ENCODE measurements around the gene ISM2.

The ISM2 gene

DNA sequence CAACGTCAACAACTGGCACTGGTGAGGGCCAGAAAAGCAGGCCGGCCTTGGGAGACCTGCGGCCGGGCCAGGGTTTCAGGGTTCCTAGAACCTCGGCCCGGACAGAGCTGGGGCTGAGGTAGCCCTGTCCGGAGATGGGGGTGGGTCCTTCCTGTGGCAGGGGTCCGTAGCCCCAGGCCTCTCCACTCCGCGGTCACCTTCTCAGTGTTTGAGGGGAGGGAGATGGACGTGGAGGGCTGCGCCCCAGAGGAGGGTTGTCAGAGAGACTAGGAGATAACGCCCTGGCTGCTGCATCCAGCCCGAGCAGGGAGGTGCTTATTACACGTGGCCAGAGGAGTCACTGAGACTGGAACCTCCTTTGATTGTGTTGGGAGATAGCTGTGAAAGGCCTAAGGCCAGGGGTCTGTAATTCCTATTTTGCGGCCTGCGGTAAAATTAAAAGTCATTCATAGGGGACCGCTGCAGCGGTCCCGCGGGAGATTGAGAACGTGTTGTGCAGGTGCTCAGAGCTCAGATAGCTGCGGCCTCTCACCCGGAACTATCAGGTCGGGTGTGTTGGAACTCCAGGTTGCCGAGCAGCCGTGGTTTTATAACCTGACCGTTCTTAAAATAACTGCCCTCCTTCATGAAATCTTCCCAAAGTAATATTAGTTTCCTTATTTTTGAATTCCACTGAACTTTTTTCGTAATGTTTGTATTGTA lies 40.2 kb downstream of the ISM2 start:
- no peaks in the 10 kb centered on the region for H3K4me1 ChIP-seq (ENCODE audit: control insufficient read depth, low read depth, low read length)
- peaks cover 34% of the 10 kb centered on the region for H3K36me3 ChIP-seq (ENCODE audit: control insufficient read depth, low read depth, low read length)
- H3K27me3 ChIP-seq (ENCODE audit: control insufficient read depth, insufficient read depth, low read length): no peaks in the 10 kb centered on the region
- peak overlapping the region; percentile 99 for H3K4me3 ChIP-seq (ENCODE audit: low read length)
- H3K9ac ChIP-seq (ENCODE audit: low read length): peak overlapping the region; percentile 97
- H3K9me3 ChIP-seq (ENCODE audit: control insufficient read depth, low read depth, low read length): no peaks in the 10 kb centered on the region
- H3K27ac ChIP-seq (ENCODE audit: low read length): peak overlapping the region; percentile 99

DNA sequence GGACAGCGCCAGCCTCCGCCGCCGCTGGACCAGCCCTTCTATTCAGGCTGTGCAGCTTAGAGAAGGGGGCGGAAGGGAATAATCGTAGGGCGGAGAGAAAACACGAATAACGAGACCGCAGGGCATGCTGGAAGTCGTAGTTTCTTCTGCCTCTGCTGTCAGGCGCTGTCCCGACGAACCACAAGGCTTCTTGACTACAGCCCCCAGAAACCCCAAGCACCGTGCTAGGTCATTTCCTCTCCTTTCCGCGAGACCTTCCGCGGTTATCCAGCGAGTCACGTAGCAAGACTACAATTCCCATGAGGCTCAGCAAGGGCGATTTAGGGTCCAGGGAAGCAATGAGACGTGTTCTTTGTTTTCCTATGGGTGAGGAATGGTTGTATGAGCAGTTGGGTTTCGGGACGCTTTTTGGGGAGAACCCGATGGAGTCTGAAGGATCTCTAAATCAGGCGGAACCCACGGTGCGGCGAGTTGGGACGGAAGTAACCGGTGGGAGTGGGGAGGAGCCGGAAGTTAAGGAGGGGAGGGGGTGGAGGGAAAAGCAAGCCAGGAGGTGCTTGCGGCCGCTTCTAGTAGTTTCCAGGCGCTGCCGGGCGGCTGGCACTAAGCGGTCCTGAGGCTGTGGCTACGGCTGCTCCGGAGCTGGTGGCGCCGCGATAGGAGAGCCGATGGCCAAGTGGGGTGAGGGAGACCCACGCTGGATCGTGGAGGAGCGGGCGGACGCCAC lies 40.9 kb downstream of the ISM2 start, which contains the start of the genes AHSA1 and VIPAS39:
AHSA1 (plus strand) TSS at position 572 of the 727 bp plus-strand sequence; CDS start at position 669, 97 bp downstream.
VIPAS39 (minus strand) TSS at position 80 of the 727 bp plus-strand sequence. CDS start 3,499 bp downstream, outside the sequence.
- Histone ChIP-seq H3K27me3 (ENCODE audit: control insufficient read depth, insufficient read depth, low read length) (no peaks in the 10 kb centered on the region), H3K9me3 (ENCODE audit: control insufficient read depth, low read depth, low read length) (no peaks in the 10 kb centered on the region), H3K9ac (ENCODE audit: low read length) (peak within 1 kb of the TSS; percentile 97), H3K27ac (ENCODE audit: low read length) (peak within 1 kb of the TSS; percentile 99), H3K36me3 (ENCODE audit: control insufficient read depth, low read depth, low read length) (peaks cover 33% of the 10 kb centered on the region), H3K4me1 (ENCODE audit: control insufficient read depth, low read depth, low read length) (no peaks in the 10 kb centered on the region), H3K4me3 (ENCODE audit: low read length) (peak within 1 kb of the TSS; percentile 99)

DNA sequence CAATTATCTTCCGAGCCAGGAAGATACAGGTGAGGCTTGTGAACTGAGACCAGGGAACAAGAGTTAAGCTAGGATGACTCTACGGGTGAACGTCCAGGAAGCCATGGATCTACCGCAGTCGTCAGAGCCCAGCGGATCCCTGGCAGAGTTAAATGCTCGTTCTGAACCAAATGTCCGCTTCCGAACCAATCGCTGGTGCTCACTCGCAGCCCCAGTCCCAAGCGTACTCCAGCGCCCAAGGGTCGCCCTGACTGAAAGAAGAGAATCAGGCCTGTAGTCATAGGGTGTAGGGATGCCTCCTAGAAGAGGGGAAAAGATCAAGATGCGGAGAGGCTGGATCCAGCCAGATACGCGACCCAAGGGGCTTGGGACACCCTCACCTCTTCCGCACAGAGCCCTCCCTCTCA lies 41.5 kb downstream of the ISM2 start:
- H3K27ac ChIP-seq (ENCODE audit: low read length): no peak overlapping the region

DNA sequence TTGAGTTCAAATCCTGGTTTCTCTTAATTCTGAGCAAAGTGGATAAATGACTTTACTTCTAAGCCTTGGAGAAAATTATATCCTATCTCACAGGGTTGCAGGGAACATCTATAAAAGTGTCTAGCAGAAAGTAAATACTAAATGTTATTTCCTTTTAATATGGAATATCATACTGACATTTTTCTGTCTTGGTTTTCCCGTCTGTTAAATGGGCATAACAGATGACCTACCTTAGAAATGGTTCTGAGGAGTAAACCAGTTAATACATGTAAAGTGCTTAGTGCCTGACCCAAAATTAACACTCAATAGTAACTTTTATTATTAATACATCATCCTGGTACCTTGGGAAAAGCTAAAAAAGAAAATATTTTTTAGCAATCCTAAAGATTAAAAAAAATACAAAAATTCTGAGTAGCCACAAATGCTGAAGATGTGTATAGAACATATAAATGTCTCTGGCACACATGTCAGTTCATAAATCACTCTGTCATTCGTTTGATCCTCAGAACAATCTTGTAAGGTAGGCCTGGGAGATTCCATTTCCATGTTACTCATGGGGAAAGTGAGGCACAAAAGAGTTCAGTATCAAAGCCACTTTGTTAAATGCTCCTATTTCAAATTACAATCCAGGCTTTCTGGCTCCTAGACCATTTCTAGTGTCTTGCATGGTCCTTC lies 42.5 kb downstream of the ISM2 start:
- Histone ChIP-seq H3K9ac (ENCODE audit: low read length) (no peak overlapping the region), H3K4me1 (ENCODE audit: control insufficient read depth, low read depth, low read length) (no peaks in the 10 kb centered on the region), H3K4me3 (ENCODE audit: low read length) (peak overlapping the region; percentile 99), H3K9me3 (ENCODE audit: control insufficient read depth, low read depth, low read length) (no peaks in the 10 kb centered on the region), H3K36me3 (ENCODE audit: control insufficient read depth, low read depth, low read length) (peaks cover 18% of the 10 kb centered on the region), H3K27ac (ENCODE audit: low read length) (no peak overlapping the region), H3K27me3 (ENCODE audit: control insufficient read depth, insufficient read depth, low read length) (no peaks in the 10 kb centered on the region)

More for the DNA sequence above, 41.5 kb downstream of the ISM2 start:
- Histone ChIP-seq H3K36me3 (ENCODE audit: control insufficient read depth, low read depth, low read length) (peaks cover 27% of the 10 kb centered on the region), H3K4me1 (ENCODE audit: control insufficient read depth, low read depth, low read length) (no peaks in the 10 kb centered on the region), H3K4me3 (ENCODE audit: low read length) (peak overlapping the region; percentile 99), H3K27me3 (ENCODE audit: control insufficient read depth, insufficient read depth, low read length) (no peaks in the 10 kb centered on the region), H3K9ac (ENCODE audit: low read length) (peak overlapping the region; percentile 97), H3K9me3 (ENCODE audit: control insufficient read depth, low read depth, low read length) (no peaks in the 10 kb centered on the region)

DNA sequence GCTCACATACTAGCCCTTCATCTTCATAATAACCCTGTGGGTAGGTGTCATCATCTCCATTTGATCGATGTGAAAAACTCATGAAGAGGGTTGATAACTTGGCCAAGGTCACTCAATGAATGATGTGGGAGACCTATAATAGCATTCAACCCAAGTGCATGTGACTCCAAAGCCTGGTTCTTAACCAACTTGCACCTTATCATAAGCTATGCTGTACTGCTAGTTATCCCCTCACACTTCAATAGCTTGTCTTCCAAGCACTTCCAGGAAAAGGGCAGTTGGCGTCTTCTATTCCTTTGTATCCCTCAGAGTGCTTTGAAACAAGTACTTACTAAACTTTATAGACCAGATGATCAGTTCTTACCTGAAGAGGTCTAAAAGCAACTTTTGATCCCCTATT lies 56.4 kb downstream of the ISM2 start:
- no peak overlapping the region for H3K9ac ChIP-seq (ENCODE audit: low read length)
- peaks cover 26% of the 10 kb centered on the region for H3K36me3 ChIP-seq (ENCODE audit: control insufficient read depth, low read depth, low read length)
- H3K27ac ChIP-seq (ENCODE audit: low read length): no peak overlapping the region
- H3K4me1 ChIP-seq (ENCODE audit: control insufficient read depth, low read depth, low read length): no peaks in the 10 kb centered on the region
- H3K9me3 ChIP-seq (ENCODE audit: control insufficient read depth, low read depth, low read length): no peaks in the 10 kb centered on the region
- H3K27me3 ChIP-seq (ENCODE audit: control insufficient read depth, insufficient read depth, low read length): no peaks in the 10 kb centered on the region
- H3K4me3 ChIP-seq (ENCODE audit: low read length): no peak overlapping the region

DNA sequence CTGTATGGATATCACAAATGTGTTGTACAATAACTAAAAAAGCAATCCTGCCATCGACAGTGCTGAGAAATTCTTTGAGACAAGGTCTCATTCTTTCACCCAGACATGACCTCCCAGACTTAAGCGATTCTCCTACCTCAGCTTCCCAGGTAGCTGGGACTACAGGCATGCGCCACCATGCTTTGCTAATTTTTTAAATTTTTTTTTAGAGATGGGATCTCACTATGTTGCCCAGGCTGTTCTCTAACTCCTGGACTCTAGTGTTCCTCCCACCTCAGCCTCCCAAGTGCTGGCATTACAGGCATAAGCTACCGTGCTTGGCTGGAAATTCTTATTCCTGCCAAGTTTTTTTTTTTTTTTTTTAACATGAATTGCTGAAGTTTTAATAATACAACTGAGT lies 58.8 kb downstream of the ISM2 start:
- H3K27me3 ChIP-seq (ENCODE audit: control insufficient read depth, insufficient read depth, low read length): no peaks in the 10 kb centered on the region
- H3K4me3 ChIP-seq (ENCODE audit: low read length): no peak overlapping the region
- H3K9ac ChIP-seq (ENCODE audit: low read length): no peak overlapping the region
- no peaks in the 10 kb centered on the region for H3K4me1 ChIP-seq (ENCODE audit: control insufficient read depth, low read depth, low read length)
- H3K27ac ChIP-seq (ENCODE audit: low read length): no peak overlapping the region
- peaks cover 34% of the 10 kb centered on the region for H3K36me3 ChIP-seq (ENCODE audit: control insufficient read depth, low read depth, low read length)
- no peaks in the 10 kb centered on the region for H3K9me3 ChIP-seq (ENCODE audit: control insufficient read depth, low read depth, low read length)

DNA sequence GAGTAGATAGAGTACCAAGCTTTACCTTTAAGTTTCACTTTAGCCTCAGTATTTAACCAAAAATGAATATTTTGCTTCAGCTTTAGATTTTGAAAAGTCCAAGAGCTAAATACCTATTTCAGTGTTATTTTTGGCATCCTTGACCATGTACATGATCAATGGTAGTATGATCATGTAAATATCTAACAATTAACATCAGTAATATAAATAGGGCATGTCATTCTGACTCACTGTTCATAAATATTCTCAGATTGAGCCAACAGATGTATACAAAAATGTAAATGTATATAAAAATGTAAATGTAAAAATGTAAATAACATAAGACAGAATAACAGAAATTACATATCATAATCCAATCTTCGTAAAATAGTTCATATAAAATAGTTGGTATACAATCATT lies 60.0 kb downstream of the ISM2 start:
- Histone ChIP-seq H3K9ac (ENCODE audit: low read length) (no peak overlapping the region), H3K27ac (ENCODE audit: low read length) (no peak overlapping the region), H3K4me1 (ENCODE audit: control insufficient read depth, low read depth, low read length) (no peaks in the 10 kb centered on the region), H3K9me3 (ENCODE audit: control insufficient read depth, low read depth, low read length) (no peaks in the 10 kb centered on the region), H3K4me3 (ENCODE audit: low read length) (no peak overlapping the region), H3K27me3 (ENCODE audit: control insufficient read depth, insufficient read depth, low read length) (no peaks in the 10 kb centered on the region), H3K36me3 (ENCODE audit: control insufficient read depth, low read depth, low read length) (peaks cover 37% of the 10 kb centered on the region)

DNA sequence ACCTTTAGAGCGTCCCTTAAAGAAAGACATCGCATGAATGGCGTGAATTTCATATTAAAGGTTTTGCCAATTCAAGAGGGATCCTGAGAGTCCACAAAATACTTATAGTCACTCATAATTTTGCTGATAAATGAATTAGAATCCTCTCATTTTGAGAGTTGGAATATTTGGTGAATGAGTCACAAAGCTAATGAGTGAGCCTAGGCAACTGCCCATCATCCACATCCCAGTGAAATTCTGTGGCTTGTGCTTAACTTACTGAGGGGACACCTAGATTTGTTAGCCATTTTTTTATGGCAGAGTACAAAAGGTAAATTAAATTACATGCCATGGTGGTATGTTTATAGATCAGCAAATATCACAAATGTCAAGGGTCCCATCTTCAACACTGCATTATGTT lies 62.6 kb downstream of the ISM2 start:
- H3K27me3 ChIP-seq (ENCODE audit: control insufficient read depth, insufficient read depth, low read length): no peaks in the 10 kb centered on the region
- no peak overlapping the region for H3K4me3 ChIP-seq (ENCODE audit: low read length)
- no peaks in the 10 kb centered on the region for H3K9me3 ChIP-seq (ENCODE audit: control insufficient read depth, low read depth, low read length)
- peaks cover 14% of the 10 kb centered on the region for H3K36me3 ChIP-seq (ENCODE audit: control insufficient read depth, low read depth, low read length)
- H3K4me1 ChIP-seq (ENCODE audit: control insufficient read depth, low read depth, low read length): no peaks in the 10 kb centered on the region
- H3K9ac ChIP-seq (ENCODE audit: low read length): no peak overlapping the region
- H3K27ac ChIP-seq (ENCODE audit: low read length): no peak overlapping the region

DNA sequence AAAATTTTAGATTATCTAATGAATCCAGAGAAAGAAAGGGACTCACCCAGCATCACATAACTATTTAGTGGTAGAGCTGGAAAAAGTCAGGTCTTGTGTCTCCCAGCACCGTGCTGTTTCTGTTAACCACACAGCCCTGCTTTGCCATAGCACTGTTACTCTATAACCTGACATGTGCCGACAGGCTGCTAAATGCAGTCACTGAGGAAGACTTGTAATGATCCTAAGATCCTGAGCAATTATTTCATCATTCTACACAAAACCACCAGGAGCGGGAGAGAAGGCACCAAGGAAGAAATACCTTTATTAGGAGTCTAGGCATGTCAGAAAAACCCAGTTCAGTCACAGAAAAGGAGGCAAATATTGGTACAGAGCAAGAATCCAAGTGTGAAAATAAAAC lies 72.2 kb downstream of the ISM2 start:
- Histone ChIP-seq H3K27me3 (ENCODE audit: control insufficient read depth, insufficient read depth, low read length) (no peaks in the 10 kb centered on the region), H3K4me3 (ENCODE audit: low read length) (no peak overlapping the region), H3K36me3 (ENCODE audit: control insufficient read depth, low read depth, low read length) (peaks cover 20% of the 10 kb centered on the region), H3K27ac (ENCODE audit: low read length) (no peak overlapping the region), H3K9ac (ENCODE audit: low read length) (no peak overlapping the region), H3K4me1 (ENCODE audit: control insufficient read depth, low read depth, low read length) (peaks cover 11% of the 10 kb centered on the region), H3K9me3 (ENCODE audit: control insufficient read depth, low read depth, low read length) (no peaks in the 10 kb centered on the region)

DNA sequence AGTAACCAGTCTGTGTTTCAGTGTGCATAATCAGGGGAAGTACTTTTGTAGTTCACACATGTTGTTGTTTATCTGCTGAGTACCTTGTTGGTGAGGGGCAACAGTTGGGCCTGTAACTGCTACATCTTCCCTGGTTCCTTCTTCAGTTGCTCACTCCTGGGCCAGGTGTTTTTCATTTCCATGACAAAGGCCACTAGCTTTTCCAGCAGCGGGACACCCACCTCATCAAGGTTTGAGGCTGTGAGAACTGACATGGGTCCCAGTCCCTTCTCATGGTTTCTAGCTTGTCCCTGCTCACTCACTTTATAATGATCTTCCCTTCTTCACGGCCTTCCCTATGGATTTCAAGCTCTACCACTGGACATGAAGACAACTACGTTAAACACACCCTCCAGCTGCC lies 73.8 kb downstream of the ISM2 start:
- H3K4me3 ChIP-seq (ENCODE audit: low read length): no peak overlapping the region
- H3K27ac ChIP-seq (ENCODE audit: low read length): no peak overlapping the region
- H3K27me3 ChIP-seq (ENCODE audit: control insufficient read depth, insufficient read depth, low read length): no peaks in the 10 kb centered on the region
- peaks cover 11% of the 10 kb centered on the region for H3K4me1 ChIP-seq (ENCODE audit: control insufficient read depth, low read depth, low read length)
- H3K36me3 ChIP-seq (ENCODE audit: control insufficient read depth, low read depth, low read length): peaks cover 20% of the 10 kb centered on the region
- no peak overlapping the region for H3K9ac ChIP-seq (ENCODE audit: low read length)
- no peaks in the 10 kb centered on the region for H3K9me3 ChIP-seq (ENCODE audit: control insufficient read depth, low read depth, low read length)

All from iPS-18a (cell line).